IPS-20b (cell line): Measurements from ENCODE around the gene SHROOM3.

Experiments
- H3K27ac ChIP-seq: one replicate; pipeline ENCODE4 v1.5.1; 2013; ENCODE audit warnings: low read length
- H3K27me3 ChIP-seq: 2 replicates; pipeline ENCODE4 v1.6.1; 2013; ENCODE audit warnings: mild to moderate bottlenecking, low read length, inconsistent platforms; ENCODE audit not compliant: insufficient read depth
- H3K36me3 ChIP-seq: 2 replicates; pipeline ENCODE4 v1.6.1; 2013; ENCODE audit warnings: low read depth, mild to moderate bottlenecking, inconsistent platforms, low read length, moderate library complexity; ENCODE audit not compliant: insufficient read depth
- H3K4me1 ChIP-seq: 2 replicates; pipeline ENCODE4 v1.6.1; 2013; ENCODE audit warnings: mild to moderate bottlenecking, control low read depth, inconsistent platforms, low read length, moderate library complexity; ENCODE audit not compliant: insufficient read depth
- H3K4me3 ChIP-seq: 2 replicates; pipeline ENCODE4 v1.5.1; 2013; ENCODE audit warnings: mild to moderate bottlenecking, low read length, inconsistent platforms
- H3K9ac ChIP-seq: 2 replicates; pipeline ENCODE4 v1.6.1; 2013; ENCODE audit warnings: low read depth, mild to moderate bottlenecking, inconsistent platforms, low read length, moderate library complexity
- H3K9me3 ChIP-seq: 2 replicates; pipeline ENCODE4 v1.6.1; 2013; ENCODE audit warnings: mild to moderate bottlenecking, low read depth, low read length, inconsistent platforms; ENCODE audit not compliant: insufficient read depth

Gene SHROOM3

DNA sequence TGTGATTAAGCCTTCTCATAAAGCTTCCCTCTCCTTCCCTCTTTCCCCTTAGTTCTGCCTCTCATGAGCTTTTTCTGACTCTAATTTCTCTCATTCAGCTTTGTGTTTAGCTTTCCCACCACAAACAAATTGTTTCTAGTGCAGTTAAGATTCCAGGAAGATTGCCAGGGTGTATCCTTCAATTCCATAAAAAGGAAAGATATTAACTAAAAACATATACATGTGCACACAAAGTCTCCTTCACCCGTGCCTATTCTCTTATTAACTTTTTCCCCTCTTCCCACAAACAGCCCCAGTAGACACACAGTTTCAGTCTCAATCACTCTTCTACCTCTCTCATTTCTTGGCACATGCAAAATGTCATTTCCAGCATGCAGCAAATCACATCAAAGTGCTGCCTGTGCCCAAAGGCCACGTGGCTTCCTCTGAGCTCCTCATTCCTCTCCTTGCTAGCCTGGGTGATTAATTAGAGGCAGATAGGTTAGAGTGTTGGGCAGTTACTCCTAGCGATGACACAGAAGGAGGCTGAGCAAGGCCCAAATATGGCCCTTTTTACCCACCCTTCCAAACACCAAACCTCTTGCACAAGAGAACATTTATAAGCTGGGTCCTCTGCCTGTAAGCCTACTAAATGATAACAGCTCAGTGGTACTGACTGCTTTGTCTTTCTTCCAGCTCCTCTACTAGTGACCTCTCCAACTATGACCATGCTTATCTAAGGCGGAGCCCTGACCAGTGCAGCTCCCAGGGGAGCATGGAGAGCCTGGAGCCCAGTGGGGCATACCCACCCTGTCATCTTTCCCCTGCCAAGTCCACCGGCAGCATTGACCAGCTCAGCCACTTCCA, 303.3 kb downstream of the SHROOM3 start:
- Histone ChIP-seq H3K27ac (no peak overlapping the region), H3K4me1 (no peaks in the 10 kb centered on the region; the same call in 1 of the 2 replicates), H3K36me3 (peaks cover 38% of the 10 kb centered on the region), H3K9me3 (no peaks in the 10 kb centered on the region), H3K27me3 (no peaks in the 10 kb centered on the region), H3K4me3 (no peak overlapping the region), H3K9ac (no peak overlapping the region)

DNA sequence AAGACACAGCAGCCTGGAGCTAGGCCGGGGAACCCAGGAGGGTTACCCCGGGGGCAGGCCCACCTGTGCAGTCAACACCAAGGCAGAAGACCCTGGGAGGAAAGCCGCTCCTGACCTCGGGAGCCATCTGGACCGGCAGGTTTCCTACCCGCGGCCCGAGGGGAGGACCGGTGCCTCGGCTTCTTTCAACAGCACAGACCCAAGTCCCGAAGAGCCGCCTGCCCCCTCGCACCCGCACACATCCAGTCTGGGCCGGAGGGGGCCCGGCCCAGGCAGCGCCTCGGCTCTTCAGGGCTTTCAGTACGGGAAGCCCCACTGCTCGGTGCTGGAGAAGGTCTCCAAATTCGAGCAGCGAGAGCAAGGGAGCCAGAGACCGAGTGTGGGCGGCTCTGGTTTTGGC, 305.2 kb downstream of the SHROOM3 start:
- Histone ChIP-seq H3K9ac (no peak overlapping the region), H3K27ac (no peak overlapping the region), H3K4me3 (no peak overlapping the region), H3K4me1 (no peaks in the 10 kb centered on the region), H3K27me3 (no peaks in the 10 kb centered on the region), H3K9me3 (no peaks in the 10 kb centered on the region), H3K36me3 (peaks cover 38% of the 10 kb centered on the region)

DNA sequence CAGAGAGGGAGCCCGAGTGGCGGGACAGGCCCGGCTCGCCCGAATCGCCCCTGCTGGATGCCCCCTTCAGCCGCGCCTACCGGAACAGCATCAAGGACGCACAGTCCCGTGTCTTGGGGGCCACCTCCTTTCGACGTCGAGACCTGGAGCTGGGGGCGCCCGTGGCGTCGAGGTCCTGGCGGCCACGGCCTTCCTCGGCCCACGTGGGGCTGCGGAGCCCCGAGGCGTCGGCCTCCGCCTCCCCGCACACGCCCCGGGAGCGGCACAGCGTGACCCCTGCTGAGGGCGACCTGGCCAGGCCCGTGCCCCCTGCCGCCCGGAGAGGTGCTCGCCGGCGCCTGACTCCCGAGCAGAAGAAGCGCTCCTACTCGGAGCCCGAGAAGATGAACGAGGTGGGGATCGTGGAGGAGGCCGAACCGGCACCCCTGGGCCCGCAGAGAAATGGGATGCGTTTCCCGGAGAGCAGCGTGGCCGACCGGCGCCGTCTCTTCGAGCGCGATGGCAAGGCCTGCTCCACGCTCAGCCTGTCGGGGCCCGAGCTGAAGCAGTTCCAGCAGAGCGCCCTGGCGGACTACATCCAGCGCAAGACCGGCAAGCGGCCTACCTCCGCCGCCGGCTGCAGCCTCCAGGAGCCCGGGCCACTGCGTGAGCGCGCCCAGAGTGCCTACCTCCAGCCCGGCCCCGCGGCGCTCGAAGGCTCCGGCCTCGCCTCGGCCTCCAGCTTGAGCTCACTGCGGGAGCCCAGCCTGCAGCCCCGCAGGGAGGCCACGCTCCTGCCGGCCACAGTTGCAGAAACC, 306.0 kb downstream of the SHROOM3 start:
- Histone ChIP-seq H3K27ac (no peak overlapping the region), H3K9me3 (no peaks in the 10 kb centered on the region), H3K4me3 (no peak overlapping the region), H3K36me3 (peaks cover 37% of the 10 kb centered on the region), H3K27me3 (no peaks in the 10 kb centered on the region), H3K4me1 (no peaks in the 10 kb centered on the region), H3K9ac (no peak overlapping the region)

DNA sequence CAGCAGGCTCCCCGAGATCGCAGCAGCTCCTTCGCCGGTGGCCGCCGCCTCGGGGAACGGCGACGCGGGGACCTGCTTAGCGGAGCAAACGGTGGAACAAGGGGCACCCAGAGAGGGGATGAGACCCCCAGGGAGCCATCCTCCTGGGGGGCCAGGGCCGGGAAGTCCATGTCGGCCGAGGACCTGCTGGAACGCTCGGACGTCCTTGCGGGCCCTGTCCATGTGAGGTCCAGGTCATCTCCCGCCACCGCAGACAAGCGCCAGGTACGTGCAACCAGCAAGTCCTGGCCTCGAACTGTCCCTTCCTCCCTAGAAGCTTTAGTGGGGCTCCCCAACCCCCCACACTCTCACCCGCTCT, 306.6 kb downstream of the SHROOM3 start:
- Histone ChIP-seq H3K4me3 (no peak overlapping the region), H3K4me1 (no peaks in the 10 kb centered on the region), H3K9me3 (no peaks in the 10 kb centered on the region), H3K9ac (no peak overlapping the region), H3K27me3 (no peaks in the 10 kb centered on the region), H3K27ac (no peak overlapping the region), H3K36me3 (peaks cover 37% of the 10 kb centered on the region)

GRCh38 chr4:76744241-76744921, 309.4 kb downstream of the SHROOM3 start:
- H3K36me3 ChIP-seq, result peaks cover 26% of the 10 kb centered on the region
- 0 out of 2 replicates have a peak, but pooled peaks cover 2% of the 10 kb centered on the region for H3K4me1 ChIP-seq
- H3K9ac ChIP-seq, result no peak overlapping the region
- H3K27ac ChIP-seq, result no peak overlapping the region
- no peaks in the 10 kb centered on the region for H3K27me3 ChIP-seq
- H3K4me3 ChIP-seq, result no peak overlapping the region
- H3K9me3 ChIP-seq, result no peaks in the 10 kb centered on the region

- Histone ChIP-seq H3K4me1 (0 out of 2 replicates have a peak, but pooled peaks cover 2% of the 10 kb centered on the region), H3K27me3 (no peaks in the 10 kb centered on the region), H3K36me3 (peaks cover 25% of the 10 kb centered on the region), H3K27ac (no peak overlapping the region), H3K9me3 (no peaks in the 10 kb centered on the region), H3K4me3 (no peak overlapping the region), H3K9ac (no peak overlapping the region)
Measured at GRCh38 chr4:76745240-76745639, 310.2 kb downstream of the SHROOM3 start.

- Histone ChIP-seq H3K36me3 (peaks cover 35% of the 10 kb centered on the region), H3K9ac (no peak overlapping the region), H3K4me3 (no peak overlapping the region), H3K27ac (no peak overlapping the region), H3K27me3 (no peaks in the 10 kb centered on the region), H3K4me1 (0 out of 2 replicates have a peak, but pooled peaks cover 2% of the 10 kb centered on the region), H3K9me3 (peaks cover 4% of the 10 kb centered on the region; the same call in 1 of the 2 replicates)
Measured at GRCh38 chr4:76747563-76747962, 312.5 kb downstream of the SHROOM3 start.

- Histone ChIP-seq H3K9ac (no peak overlapping the region), H3K36me3 (peaks cover 39% of the 10 kb centered on the region), H3K27me3 (no peaks in the 10 kb centered on the region), H3K27ac (no peak overlapping the region), H3K9me3 (peaks cover 4% of the 10 kb centered on the region; the same call in 1 of the 2 replicates), H3K4me1 (0 out of 2 replicates have a peak, but pooled peaks cover 2% of the 10 kb centered on the region), H3K4me3 (no peak overlapping the region)
Measured at GRCh38 chr4:76748649-76749048, 313.6 kb downstream of the SHROOM3 start.

GRCh38 chr4:76749355-76749754, 314.3 kb downstream of the SHROOM3 start:
- Histone ChIP-seq H3K4me1 (0 out of 2 replicates have a peak, but pooled peaks cover 2% of the 10 kb centered on the region), H3K4me3 (no peak overlapping the region), H3K9ac (no peak overlapping the region), H3K36me3 (peaks cover 43% of the 10 kb centered on the region), H3K9me3 (peaks cover 4% of the 10 kb centered on the region; the same call in 1 of the 2 replicates), H3K27ac (no peak overlapping the region), H3K27me3 (no peaks in the 10 kb centered on the region)

DNA sequence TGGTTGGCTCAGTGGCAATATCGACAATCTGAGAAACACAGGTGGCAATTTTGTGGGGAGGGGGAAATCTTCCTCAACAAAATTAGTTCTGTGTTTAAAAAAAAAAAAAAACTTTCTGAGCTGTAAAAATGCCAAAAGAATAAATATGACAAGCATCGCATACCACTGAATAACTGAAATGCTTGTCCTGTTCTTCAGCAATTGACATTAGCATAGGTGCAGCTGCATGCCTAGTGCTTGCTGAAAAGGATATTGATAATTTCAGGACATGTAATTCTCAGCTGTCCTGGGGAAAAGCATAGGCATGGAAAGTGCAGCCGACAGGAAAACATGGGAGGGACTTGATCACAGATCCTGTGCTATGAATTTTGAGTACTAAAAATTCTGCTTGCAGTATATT, 315.7 kb downstream of the SHROOM3 start:
- Histone ChIP-seq H3K9me3 (peaks cover 4% of the 10 kb centered on the region; the same call in 1 of the 2 replicates), H3K9ac (no peak overlapping the region), H3K27ac (no peak overlapping the region), H3K4me1 (0 out of 2 replicates have a peak, but pooled peaks cover 2% of the 10 kb centered on the region), H3K27me3 (no peaks in the 10 kb centered on the region), H3K36me3 (peaks cover 56% of the 10 kb centered on the region), H3K4me3 (no peak overlapping the region)

GRCh38 chr4:76751612-76752343, 316.7 kb downstream of the SHROOM3 start:
- Histone ChIP-seq H3K36me3 (peaks cover 66% of the 10 kb centered on the region), H3K9ac (no peak overlapping the region), H3K27ac (no peak overlapping the region), H3K9me3 (peaks cover 4% of the 10 kb centered on the region; the same call in 1 of the 2 replicates), H3K4me3 (no peak overlapping the region), H3K4me1 (0 out of 2 replicates have a peak, but pooled peaks cover 2% of the 10 kb centered on the region), H3K27me3 (no peaks in the 10 kb centered on the region)
